Measurements from ENCODE around the gene CDK9. TPM values are rescaled to one million over a fixed set of nuclear protein-coding genes. Genes with fewer than 3 reads are reported as not detected.

The CDK9 gene
- total RNA-seq, 1 donor from 2014 or later, result 120 TPM

DNA sequence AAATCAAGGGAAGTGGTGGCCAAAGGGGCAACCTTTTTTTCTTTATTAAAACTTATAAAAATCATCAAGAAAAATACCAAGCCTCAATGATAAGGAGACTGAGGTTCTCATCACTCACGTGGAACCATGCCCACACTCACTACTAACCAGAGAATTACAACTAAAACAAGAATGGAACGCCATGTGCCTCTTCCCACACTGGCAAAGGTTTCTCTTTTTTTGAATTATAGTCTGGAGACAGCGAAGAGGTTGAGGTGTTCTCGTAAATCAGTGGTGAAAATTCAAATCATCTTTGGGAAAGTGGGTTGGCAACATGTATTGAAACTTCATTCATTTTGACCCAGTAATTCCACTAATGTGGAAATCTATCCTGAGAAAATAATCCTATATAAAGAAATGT is 36.3 kb downstream of the CDK9 start:
- no peak overlapping the region for H3K27ac Mint-ChIP-seq
- TF ChIP-seq, protein P1, sequence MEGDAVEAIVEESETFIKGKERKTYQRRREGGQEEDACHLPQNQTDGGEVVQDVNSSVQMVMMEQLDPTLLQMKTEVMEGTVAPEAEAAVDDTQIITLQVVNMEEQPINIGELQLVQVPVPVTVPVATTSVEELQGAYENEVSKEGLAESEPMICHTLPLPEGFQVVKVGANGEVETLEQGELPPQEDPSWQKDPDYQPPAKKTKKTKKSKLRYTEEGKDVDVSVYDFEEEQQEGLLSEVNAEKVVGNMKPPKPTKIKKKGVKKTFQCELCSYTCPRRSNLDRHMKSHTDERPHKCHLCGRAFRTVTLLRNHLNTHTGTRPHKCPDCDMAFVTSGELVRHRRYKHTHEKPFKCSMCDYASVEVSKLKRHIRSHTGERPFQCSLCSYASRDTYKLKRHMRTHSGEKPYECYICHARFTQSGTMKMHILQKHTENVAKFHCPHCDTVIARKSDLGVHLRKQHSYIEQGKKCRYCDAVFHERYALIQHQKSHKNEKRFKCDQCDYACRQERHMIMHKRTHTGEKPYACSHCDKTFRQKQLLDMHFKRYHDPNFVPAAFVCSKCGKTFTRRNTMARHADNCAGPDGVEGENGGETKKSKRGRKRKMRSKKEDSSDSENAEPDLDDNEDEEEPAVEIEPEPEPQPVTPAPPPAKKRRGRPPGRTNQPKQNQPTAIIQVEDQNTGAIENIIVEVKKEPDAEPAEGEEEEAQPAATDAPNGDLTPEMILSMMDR (IDR thresholded peaks at IDR 0.05; ENCODE audit: unreplicated experiment), result no peak
- no peaks in the 10 kb centered on the region for H3K9me3 Mint-ChIP-seq
- no peak for DNase-seq (ENCODE audit: low spot score in 2 of 2, unreplicated experiment in 2 of 2)
- peaks cover 9% of the 10 kb centered on the region for H3K27me3 Mint-ChIP-seq (ENCODE audit: low read depth)
- no peaks in the 10 kb centered on the region for H3K36me3 Mint-ChIP-seq
- no peak overlapping the region for H3K4me3 Mint-ChIP-seq
- peaks cover 17% of the 10 kb centered on the region for H3K4me1 Mint-ChIP-seq

DNA sequence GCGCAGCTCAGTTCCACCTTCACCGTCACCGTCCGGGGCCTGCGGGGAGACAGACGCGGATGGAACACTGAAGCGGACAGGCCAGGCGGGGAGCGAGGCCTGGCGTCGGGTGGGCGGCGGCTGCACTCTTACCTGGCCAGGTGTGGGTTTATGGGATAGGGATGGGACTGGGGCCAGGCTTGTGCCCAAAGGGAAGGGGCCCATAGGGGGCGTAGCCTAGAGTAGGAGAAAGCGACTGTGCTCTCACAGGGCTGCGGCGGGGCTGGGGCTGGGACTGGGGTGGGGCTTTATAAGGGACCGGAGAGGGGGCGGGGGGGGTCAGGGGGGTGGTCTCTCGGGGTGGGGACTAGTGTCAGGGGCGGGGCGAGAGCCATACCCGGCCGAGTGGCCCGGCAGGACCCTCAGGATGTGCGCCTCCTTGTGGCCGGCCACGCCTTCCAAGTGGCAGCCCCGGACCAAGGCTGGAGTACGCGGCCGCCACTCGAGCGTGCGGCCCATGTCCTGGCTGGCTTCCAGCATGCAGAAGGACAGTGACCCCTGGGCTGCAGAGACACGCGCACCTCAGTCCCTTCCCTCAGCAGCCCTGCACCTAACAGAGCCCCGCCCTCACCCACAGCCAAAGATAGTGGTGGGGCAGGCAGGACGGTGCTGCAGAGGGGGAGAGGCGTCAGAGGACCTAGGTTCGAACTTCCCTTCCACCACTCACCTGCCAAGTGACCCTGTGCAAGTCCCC is 39.7 kb downstream of the CDK9 start:
- H3K4me3 Mint-ChIP-seq, result peak overlapping the region; percentile 34
- peak in 1 of 2 experiments; percentile 68 for DNase-seq (ENCODE audit: low spot score in 2 of 2, unreplicated experiment in 2 of 2)

DNA sequence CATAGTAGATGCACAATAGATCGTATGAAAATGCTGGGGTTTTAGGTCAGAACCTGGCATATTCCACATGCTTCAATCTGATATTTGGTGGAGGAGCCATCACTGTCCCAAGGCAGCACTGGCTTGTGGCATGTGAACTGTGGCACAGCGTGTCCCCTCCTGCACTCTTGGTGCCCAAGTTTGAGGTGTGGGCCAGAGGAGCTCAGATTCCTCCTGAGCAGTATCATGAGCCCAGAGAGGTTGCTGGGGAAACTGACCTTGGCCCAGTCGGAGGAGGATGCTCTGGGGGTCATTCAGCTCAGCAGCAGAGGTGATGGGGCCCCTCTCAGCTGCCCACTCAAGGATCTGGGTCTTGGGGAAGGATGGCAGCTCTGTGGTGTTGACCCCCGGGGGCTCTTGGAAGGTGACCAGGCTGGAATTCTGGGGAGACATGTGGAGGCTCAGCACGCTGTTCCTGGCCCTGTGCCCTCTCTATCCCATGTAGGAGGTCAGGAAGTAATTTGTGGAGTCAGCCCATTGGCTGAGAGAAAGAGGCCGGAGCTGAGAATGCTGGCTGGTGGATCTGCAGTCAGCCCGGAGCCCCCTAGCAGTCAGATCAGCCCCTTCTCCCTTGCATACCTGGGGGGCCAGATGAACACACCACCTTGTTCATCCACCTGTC is 40.5 kb downstream of the CDK9 start:
- DNase-seq (ENCODE audit: low spot score in 2 of 2, unreplicated experiment in 2 of 2), result no peak
- Mint-ChIP-seq H3K9me3 (no peaks in the 10 kb centered on the region), H3K36me3 (no peaks in the 10 kb centered on the region), H3K4me3 (no peak overlapping the region), H3K27me3 (ENCODE audit: low read depth) (peaks cover 9% of the 10 kb centered on the region), H3K4me1 (peaks cover 26% of the 10 kb centered on the region), H3K27ac (no peak overlapping the region)
- TF ChIP-seq, protein P1 (IDR thresholded peaks at IDR 0.05; ENCODE audit: unreplicated experiment), result no peak

More for the DNA sequence above, 39.7 kb downstream of the CDK9 start:
- H3K27me3 Mint-ChIP-seq (ENCODE audit: low read depth), result peaks cover 9% of the 10 kb centered on the region
- H3K4me1 Mint-ChIP-seq, result peaks cover 26% of the 10 kb centered on the region
- H3K36me3 Mint-ChIP-seq, result no peaks in the 10 kb centered on the region
- H3K27ac Mint-ChIP-seq, result no peak overlapping the region
- H3K9me3 Mint-ChIP-seq, result no peaks in the 10 kb centered on the region
- TF ChIP-seq, protein P1 (IDR thresholded peaks at IDR 0.05; ENCODE audit: unreplicated experiment), result peak; percentile 62

DNA sequence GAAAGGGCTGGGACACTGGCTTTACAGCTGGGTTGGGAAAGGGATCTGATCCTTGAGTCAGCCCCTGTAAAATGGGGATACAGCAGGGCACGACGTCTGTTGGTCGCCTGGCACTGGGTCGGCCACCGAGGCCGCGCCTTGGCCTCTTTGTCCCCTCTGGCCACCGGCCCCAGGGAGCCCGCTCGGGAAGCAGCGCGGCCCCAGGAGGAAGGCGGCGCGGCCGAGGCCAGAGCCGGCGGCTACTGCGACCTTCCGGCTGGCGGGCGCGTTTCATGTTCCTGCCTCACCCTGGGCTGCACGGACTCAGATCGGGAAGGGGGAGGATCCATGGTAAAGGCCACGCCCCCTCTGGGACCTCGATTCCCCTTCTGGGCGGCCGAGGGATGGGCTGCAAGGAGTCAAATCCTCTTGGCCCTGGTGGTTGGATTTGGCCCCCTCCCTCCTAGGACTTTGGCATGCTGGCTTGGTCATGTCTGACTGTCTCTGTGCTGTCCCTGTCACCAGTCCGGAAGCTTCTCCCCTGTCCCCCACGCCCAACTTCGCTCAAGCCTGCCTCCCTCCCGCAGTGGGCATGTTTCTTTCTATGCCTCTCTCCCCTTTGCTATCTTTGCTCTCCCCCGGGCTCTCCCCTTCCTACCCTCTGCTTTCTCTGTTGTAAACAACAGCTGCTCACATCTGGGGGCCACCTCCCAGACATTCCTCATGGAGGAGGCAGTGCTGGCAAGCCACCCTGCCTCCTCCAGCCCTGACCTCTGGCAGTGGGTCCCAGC is 42.6 kb downstream of the CDK9 start:
- TF ChIP-seq, protein P1 (IDR thresholded peaks at IDR 0.05; ENCODE audit: unreplicated experiment), result no peak
- H3K27me3 Mint-ChIP-seq (ENCODE audit: low read depth), result peaks cover 9% of the 10 kb centered on the region
- no peaks in the 10 kb centered on the region for H3K9me3 Mint-ChIP-seq
- no peaks in the 10 kb centered on the region for H3K36me3 Mint-ChIP-seq
- H3K27ac Mint-ChIP-seq, result peak overlapping the region; percentile 54
- H3K4me1 Mint-ChIP-seq, result peaks cover 26% of the 10 kb centered on the region
- H3K4me3 Mint-ChIP-seq, result peak overlapping the region; percentile 55
- DNase-seq (ENCODE audit: low spot score in 2 of 2, unreplicated experiment in 2 of 2), result peak in 1 of 2 experiments; percentile 70

DNA sequence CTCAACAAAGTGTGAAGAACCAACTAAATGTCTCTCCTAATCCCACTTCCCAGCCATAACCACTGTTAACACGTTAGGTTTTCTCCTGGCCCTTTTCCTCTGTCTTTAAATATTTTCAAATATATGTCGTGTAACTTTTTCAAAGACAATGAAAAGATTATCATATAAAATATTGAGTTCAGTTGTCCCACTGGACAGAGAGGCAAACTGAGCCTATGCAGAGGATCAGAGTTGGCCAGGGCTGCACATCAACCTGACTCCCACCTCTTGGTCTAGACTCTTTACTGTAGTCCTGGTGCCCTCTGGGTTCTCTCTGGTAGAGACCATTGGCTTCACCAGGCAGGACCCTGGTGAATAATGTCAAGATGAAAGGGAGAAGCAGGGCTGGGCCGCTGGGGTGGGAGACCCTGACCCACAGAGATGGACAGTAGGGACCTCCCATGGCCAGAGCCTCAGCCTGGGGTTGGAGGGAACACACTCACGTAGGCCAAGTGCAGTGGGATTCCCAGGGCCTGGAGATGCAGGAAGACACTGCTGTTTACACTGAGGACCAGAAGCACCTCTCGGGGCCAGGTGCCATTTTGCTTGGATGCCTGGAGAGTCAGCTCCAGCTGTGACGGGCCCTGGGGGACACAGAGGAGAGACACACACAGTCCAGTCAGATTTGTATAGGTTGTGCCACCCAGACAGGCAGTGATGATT is 43.5 kb downstream of the CDK9 start:
- Mint-ChIP-seq H3K27me3 (ENCODE audit: low read depth) (peaks cover 9% of the 10 kb centered on the region), H3K9me3 (no peaks in the 10 kb centered on the region), H3K4me3 (peak overlapping the region; percentile 55), H3K4me1 (peaks cover 29% of the 10 kb centered on the region), H3K27ac (peak overlapping the region; percentile 54), H3K36me3 (no peaks in the 10 kb centered on the region)
- TF ChIP-seq, protein P1 (IDR thresholded peaks at IDR 0.05; ENCODE audit: unreplicated experiment), result no peak
- no peak for DNase-seq (ENCODE audit: low spot score in 2 of 2, unreplicated experiment in 2 of 2)

Measured in mesothelial cell of epicardium (in vitro differentiated cells).